Astrocyte (in vitro differentiated cells and primary cell): ENCODE measurements around the gene FER1L5.

Experiments
- EZH2 ChIP-seq: IDR thresholded peaks from 2 replicates; pipeline ENCODE4 v1.6.1; 2012; ENCODE audit warnings: mild to moderate bottlenecking, low read length, inconsistent platforms; ENCODE audit not compliant: insufficient read depth
- TF ChIP-seq, protein P1 (sequence below): IDR thresholded peaks from 2 replicates; pipeline ENCODE4 v1.5.1; 2011; ENCODE audit warnings: low read depth, mild to moderate bottlenecking, inconsistent platforms, low read length, moderate library complexity; ENCODE audit not compliant: insufficient read depth

DNA sequence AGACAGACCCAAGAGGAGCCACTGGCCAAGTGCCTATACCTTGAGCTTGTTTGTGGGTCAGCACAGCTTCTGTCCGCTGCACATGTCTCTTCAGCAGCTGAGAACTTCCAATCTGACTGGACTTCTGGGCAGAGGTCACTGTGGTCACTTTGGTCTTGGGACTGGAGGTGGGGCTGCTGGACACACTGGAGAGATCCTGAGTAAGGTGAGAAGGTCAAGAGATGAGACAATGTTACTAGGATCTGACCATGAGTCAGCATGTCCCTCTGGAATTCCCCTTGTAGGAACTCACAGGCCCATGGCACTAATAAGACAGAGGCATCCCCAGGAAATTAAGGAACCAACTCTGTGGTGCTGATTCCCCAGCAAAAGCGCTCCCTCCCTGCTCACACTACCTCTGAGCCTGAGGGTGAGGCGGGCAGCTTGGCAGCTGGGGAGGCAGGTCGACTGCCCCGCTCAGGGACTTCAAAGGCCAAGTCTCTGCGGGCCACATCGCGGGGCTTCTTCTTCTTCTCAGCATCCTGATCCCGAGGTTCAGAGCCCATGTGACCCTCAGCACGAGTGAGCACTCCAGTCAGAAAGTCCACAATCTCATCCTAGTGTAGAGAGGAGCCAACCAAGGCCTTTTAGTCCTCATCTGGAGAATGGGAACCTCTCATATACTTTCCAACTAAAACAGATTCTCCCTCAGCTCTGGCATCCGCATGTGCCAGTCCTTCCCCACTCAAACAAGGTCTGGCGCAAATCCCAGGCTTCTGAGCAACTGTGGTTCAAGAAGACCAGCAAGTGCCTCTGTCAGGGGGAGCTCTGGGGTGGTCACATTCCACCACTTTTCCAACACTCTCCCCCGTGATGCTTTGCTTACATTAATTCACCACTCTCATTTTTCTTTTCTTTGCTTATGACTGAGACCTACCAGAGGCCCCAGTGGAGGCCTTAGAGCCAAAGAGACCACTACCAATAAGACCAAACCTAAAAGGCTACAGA is 33.8 kb upstream of the FER1L5 start:
- TF ChIP-seq, protein P1, sequence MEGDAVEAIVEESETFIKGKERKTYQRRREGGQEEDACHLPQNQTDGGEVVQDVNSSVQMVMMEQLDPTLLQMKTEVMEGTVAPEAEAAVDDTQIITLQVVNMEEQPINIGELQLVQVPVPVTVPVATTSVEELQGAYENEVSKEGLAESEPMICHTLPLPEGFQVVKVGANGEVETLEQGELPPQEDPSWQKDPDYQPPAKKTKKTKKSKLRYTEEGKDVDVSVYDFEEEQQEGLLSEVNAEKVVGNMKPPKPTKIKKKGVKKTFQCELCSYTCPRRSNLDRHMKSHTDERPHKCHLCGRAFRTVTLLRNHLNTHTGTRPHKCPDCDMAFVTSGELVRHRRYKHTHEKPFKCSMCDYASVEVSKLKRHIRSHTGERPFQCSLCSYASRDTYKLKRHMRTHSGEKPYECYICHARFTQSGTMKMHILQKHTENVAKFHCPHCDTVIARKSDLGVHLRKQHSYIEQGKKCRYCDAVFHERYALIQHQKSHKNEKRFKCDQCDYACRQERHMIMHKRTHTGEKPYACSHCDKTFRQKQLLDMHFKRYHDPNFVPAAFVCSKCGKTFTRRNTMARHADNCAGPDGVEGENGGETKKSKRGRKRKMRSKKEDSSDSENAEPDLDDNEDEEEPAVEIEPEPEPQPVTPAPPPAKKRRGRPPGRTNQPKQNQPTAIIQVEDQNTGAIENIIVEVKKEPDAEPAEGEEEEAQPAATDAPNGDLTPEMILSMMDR: no peak
- no peak for TF ChIP-seq EZH2
